ENCODE measurements around the gene THSD7B.
"Not testable (repeated sequence)": the region's sequence is repeated elsewhere in the genome, so short reads cannot be mapped to it uniquely, and the experiment has no call there.

The THSD7B gene

DNA sequence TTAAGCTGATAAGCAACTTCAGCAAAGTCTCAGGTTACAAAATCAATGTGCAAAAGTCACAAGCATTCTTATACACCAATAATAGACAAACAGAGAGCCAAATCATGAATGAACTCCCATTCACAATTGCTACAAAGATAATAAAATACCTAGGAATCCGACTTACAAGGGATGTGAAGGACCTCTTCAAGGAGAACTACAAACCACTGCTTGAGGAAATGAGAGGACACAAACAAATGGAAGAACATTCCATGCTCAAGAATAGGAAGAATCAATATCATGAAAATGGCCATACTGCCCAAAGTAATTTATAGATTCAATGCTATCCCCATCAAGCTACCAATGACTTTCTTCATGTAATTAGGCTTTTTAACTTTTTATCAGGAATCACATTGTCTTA lies 934.9 kb downstream of the THSD7B start:
- not testable (repeated sequence) for DNase-seq (ENCODE audit: low spot score)

GRCh38 chr2:137700681-137701080 lies 935.3 kb downstream of the THSD7B start:
- DNase-seq (ENCODE audit: low spot score): no peak

DNA sequence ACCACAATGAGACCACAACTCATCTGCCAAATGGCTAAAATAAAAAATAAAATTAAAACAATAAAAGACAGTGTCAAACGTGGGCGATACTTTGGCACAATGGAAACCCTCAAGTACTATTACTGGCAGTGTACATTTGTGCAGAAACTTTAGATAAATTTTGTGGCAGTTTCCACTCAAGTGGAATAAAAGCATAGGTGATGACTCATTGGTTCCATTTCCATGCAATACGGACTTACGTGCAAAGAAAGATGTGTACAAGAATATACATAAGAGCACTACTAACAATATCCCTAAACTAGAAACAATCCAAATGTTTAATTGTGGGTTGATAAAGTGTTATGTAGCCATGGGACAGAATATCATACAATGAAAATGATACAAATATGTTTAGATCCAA lies 940.0 kb downstream of the THSD7B start:
- DNase-seq (ENCODE audit: low spot score): no peak

DNA sequence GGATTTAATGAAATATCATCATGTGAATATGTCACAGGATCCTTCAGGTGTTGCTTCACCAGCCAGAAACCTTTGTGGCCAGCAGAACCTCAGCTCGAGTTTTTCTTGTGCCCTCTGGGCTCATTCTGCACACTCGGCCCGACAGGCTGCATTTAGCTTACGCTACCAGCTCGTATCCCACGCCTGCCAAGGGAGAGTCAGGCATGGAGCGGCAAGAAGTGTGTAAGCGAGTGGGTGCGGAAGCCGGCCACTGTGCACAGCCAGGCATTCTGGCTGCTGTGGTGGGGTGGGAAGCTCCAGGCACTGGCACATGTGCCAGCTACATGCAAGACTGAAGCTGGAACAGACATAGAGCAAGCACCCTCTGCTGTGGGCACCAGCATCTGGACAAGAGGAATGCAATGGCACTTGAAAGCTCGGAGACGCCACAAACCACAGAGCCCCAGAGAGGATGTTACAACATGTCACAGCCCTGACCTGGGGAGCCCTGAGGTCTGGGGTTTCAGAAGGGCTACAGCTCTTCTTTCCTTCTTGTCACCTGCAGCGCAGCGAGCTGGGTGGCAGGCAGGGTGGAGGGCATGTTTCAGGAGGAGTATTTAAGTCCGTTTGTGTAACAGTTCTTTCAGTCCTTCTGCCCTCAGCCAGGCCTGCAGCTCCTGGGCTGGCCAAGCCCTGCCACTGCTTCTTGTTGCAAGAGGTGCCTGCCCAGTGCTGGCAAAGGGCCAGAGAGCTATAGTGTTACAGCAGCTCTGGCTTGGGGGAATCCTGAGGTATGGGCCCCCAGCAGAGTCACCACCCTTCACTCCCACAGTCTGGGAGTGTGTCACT lies 941.7 kb downstream of the THSD7B start:
- no peak for DNase-seq (ENCODE audit: low spot score)

DNA sequence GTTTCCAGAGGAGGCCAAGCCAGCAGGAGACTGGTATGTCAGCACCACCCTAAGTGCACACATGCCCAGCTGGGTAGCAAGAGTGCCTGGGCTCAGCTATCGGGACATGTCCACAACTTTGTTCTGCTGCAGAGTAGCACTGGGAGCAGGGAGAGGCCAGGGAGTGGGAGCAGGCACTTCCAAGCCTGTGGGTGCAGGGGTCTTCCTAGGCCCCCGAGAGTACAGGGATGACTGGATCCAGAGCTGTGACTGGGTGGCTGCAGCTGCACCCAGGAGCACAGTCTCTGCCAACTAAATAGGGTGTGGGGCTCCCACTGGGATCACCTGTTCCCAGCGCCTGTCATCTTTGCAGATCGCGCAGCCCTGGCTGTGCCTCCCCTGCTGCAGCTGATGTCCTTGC lies 943.0 kb downstream of the THSD7B start:
- no peak for DNase-seq (ENCODE audit: low spot score)

DNA sequence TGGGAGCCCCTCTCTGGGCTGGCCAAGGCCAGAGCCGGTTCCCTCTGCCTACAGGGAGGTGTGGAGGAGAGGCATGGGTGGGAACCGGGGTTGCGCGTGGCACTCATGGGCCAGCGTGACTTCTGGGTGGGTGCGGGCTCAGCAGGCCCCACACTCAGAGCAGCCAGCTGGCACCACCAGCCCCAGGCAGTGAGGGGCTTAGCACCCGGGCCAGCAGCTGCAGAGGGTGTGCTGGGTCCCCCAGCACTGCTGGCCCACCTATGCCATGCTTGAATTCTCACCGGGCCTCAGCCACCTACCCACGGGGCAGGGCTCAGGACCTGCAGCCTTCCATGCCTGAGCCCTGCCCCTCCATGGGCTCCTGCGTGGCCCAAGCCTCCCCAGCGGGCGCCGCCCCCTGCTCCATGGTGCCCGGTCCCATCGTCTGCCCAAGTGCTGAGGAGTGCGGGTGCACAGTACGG lies 950.4 kb downstream of the THSD7B start:
- no peak for DNase-seq (ENCODE audit: low spot score)

GRCh38 chr2:137718786-137719185 lies 953.4 kb downstream of the THSD7B start:
- DNase-seq (ENCODE audit: low spot score): no peak

GRCh38 chr2:137721733-137722132 lies 956.4 kb downstream of the THSD7B start:
- DNase-seq (ENCODE audit: low spot score): no peak

- no peak for DNase-seq (ENCODE audit: low spot score)
These were observed 959.6 kb downstream of the THSD7B start for GRCh38 chr2:137724912-137725311.

Measured in HuH-7 (cell line).